Uterus (tissue), 4 donors: ENCODE data around the gene MIER2. TPM values are rescaled to one million over a fixed set of nuclear protein-coding genes. Genes with fewer than 3 reads are reported as not detected.
"Not testable (repeated sequence)": the region's sequence is repeated elsewhere in the genome, so short reads cannot be mapped to it uniquely, and the experiment has no call there.

Source experiments
- DNase-seq, 2 donors: peaks; one replicate each; pipeline ENCODE4 v3.0.0-alpha.2; 2019 to 2020
- H3K27ac ChIP-seq, 2 donors: fragments of 200-600 bp; sonication (generic); 1 replicate in 1 of 2; 2 replicates in 1 of 2; pipeline ENCODE4 v1.5.1; 2016 to 2018
- H3K27me3 ChIP-seq, 2 donors: fragments of 200-600 bp; sonication (generic); one replicate each; pipeline ENCODE4 v1.5.1; 2018 to 2019; ENCODE audit warnings: control low read depth in 1 of 2
- H3K36me3 ChIP-seq, 2 donors: fragments of 200-600 bp; sonication (generic); one replicate each; pipeline ENCODE4 v1.5.1; 2019; ENCODE audit warnings: control low read depth in 1 of 2
- H3K4me1 ChIP-seq, 2 donors: fragments of 200-600 bp; sonication (generic); one replicate each; pipeline ENCODE4 v1.5.1; 2018 to 2019; ENCODE audit warnings: control low read depth in 1 of 2
- H3K4me3 ChIP-seq, 2 donors: fragments of 200-600 bp; sonication (generic); 1 replicate in 1 of 2; 2 replicates in 1 of 2; pipeline ENCODE4 v1.5.1; 2018 to 2019; ENCODE audit warnings: mild to moderate bottlenecking in 1 of 2
- H3K9me3 ChIP-seq, 2 donors: fragments of 200-600 bp; sonication (generic); one replicate each; pipeline ENCODE4 v1.5.1; 2019; ENCODE audit warnings: control low read depth in 1 of 2
- CTCF ChIP-seq, 4 experiments: fragments of 200-600 bp in 2 of 4; fragments of 450-650 bp in 2 of 4; sonication (generic) in 2 of 4; IDR thresholded peaks; one replicate each; pipeline ENCODE4 v1.5.1; 2016 to 2019; ENCODE audit warnings: antibody characterized with exemption in 4 of 4, mild to moderate bottlenecking in 2 of 4, moderate library complexity in 1 of 4
- POLR2A ChIP-seq, 2 donors: fragments of 450-650 bp; IDR thresholded peaks; one replicate each; pipeline ENCODE4 v1.6.1; 2016; ENCODE audit warnings: antibody characterized with exemption in 2 of 2, mild to moderate bottlenecking in 1 of 2, moderate library complexity in 1 of 2
- intact Hi-C: fragments of 100-400 bp; cut with DNase I; formaldehyde crosslinking; loops from one replicate; pipeline ENCODE4 v1.15.1; 2023; ENCODE audit warnings: low total_unique reads
- total RNA-seq, 4 donors: library from RNA; depleted of rRNA in 3 of 4; stranded (reverse); fragments of >200 nt in 3 of 4; gene quantifications; one replicate each; pipeline versions ENCODE4 v1.1.0 to v1.2.4, GENCODE V29; 2014 to 2023
- donor health status: DM: yes; HTN: yes; CAD: no.

MIER2 gene
- total RNA-seq, 4 donors from 2014 or later: 2.6 to 54.8 (median 12.7) TPM

GRCh38 chr19:269241-269640, 75.4 kb downstream of the MIER2 start:
- no peak for DNase-seq
- no peak for TF ChIP-seq POLR2A (IDR thresholded peaks at IDR 0.05)
- H3K27me3 ChIP-seq: peaks cover 0 to 11% of the 10 kb centered on the region in 2 donors
- no peaks in the 10 kb centered on the region for H3K4me1 ChIP-seq
- no peaks in the 10 kb centered on the region for H3K36me3 ChIP-seq
- H3K27ac ChIP-seq: no peak overlapping the region
- no peaks in the 10 kb centered on the region for H3K9me3 ChIP-seq
- intact Hi-C loops: no loop called here
- H3K4me3 ChIP-seq: no peak overlapping the region

- peaks cover 0 to 21% of the 10 kb centered on the region in 2 donors for H3K27me3 ChIP-seq
- no peak for DNase-seq
- intact Hi-C loops: no loop called here
- H3K36me3 ChIP-seq: no peaks in the 10 kb centered on the region
- H3K4me3 ChIP-seq: no peak overlapping the region
- H3K27ac ChIP-seq: no peak overlapping the region
- TF ChIP-seq POLR2A (IDR thresholded peaks at IDR 0.05): no peak
- no peak for TF ChIP-seq CTCF (IDR thresholded peaks at IDR 0.05)
- no peaks in the 10 kb centered on the region for H3K4me1 ChIP-seq
- no peaks in the 10 kb centered on the region for H3K9me3 ChIP-seq
Observed at GRCh38 chr19:262125-262524, 82.5 kb downstream of the MIER2 start.

- intact Hi-C loops, H3K9me3 ChIP-seq, DNase-seq, H3K4me1 ChIP-seq, H3K27ac ChIP-seq, H3K4me3 ChIP-seq, H3K36me3 ChIP-seq, H3K27me3 ChIP-seq: not testable (repeated sequence)
Observed at GRCh38 chr19:256804-257203, 87.8 kb downstream of the MIER2 start.

Other genes with a start within 250 kb of the MIER2 start
- gene OR4F17, start 237.7 kb downstream of the MIER2 start, total RNA-seq: not detected
- 10 to 100 TPM in 3 of 4 donors, 1 to 10 TPM in 1; 4.9 to 55.3 (median 15.3) TPM for gene PLPP2, start 53.4 kb downstream of the MIER2 start, total RNA-seq
- 1 to 10 TPM in 2 of 4 donors, not detected in 2; 2.4 to 2.5 TPM for gene C2CD4C, start 64.4 kb upstream of the MIER2 start, total RNA-seq
- 10 to 100 TPM in 2 of 4 donors, 1 to 10 TPM in 2; 2.9 to 43.6 (median 8.4) TPM for gene SHC2, start 116.2 kb upstream of the MIER2 start, total RNA-seq
- 1 to 10 TPM in 1 of 4 donors, under 1 TPM in 1, not detected in 2; 0.34 to 2.7 TPM for gene MADCAM1, start 151.7 kb upstream of the MIER2 start, total RNA-seq
- gene TPGS1, start 162.7 kb upstream of the MIER2 start, total RNA-seq: 10 to 100 TPM; 12.6 to 37.5 (median 29.9) TPM
- gene CDC34, start 187.0 kb upstream of the MIER2 start, total RNA-seq: 100 to 1,000 TPM in 2 of 4 donors, 10 to 100 TPM in 2; 44.4 to 459 (median 101) TPM
- gene GZMM, start 199.3 kb upstream of the MIER2 start, total RNA-seq: 1 to 10 TPM in 1 of 4 donors, under 1 TPM in 1, not detected in 2; 0.62 to 1.6 TPM
- gene BSG, start 227.8 kb upstream of the MIER2 start, total RNA-seq: 100 to 1,000 TPM; 211 to 305 (median 280) TPM
- gene HCN2, start 245.1 kb upstream of the MIER2 start, total RNA-seq: under 1 TPM in 1 of 4 donors, not detected in 3; 0.83 TPM